Esophagus muscularis mucosa (tissue), 4 donors: ENCODE results near the gene THUMPD2. TPM values are rescaled to one million over a fixed set of nuclear protein-coding genes. Genes with fewer than 3 reads are reported as not detected.

Experiments
- DNase-seq: peaks from one replicate; pipeline ENCODE4 v3.0.0-alpha.2; 2017; ENCODE audit errors: extremely low spot score
- H3K27ac ChIP-seq, 4 donors: fragments of 200-600 bp; sonication (generic); replicated peaks in 1 of 4; 1 replicate in 3 of 4; 2 replicates in 1 of 4; pipeline ENCODE4 v1.5.1; 2016 to 2019; ENCODE audit warnings: mild to moderate bottlenecking in 1 of 4
- H3K27me3 ChIP-seq, 4 donors: fragments of 200-600 bp; sonication (generic); one replicate each; pipeline versions ENCODE4 v1.5.1 to v1.6.0; 2016 to 2019
- H3K36me3 ChIP-seq, 4 donors: fragments of 200-600 bp; sonication (generic); one replicate each; pipeline ENCODE4 v1.5.1; 2016 to 2019
- H3K4me1 ChIP-seq, 4 donors: fragments of 200-600 bp; sonication (generic); one replicate each; pipeline ENCODE4 v1.5.1; 2016 to 2019
- H3K4me3 ChIP-seq, 4 donors: fragments of 200-600 bp; sonication (generic); 1 replicate in 2 of 4; 2 replicates in 2 of 4; pipeline ENCODE4 v1.5.1; 2016 to 2019; ENCODE audit warnings: mild to moderate bottlenecking in 4 of 4, moderate library complexity in 1 of 4
- H3K9me3 ChIP-seq, 4 donors: fragments of 200-600 bp; sonication (generic); 1 replicate in 3 of 4; 2 replicates in 1 of 4; pipeline ENCODE4 v1.5.1; 2016 to 2019
- CTCF ChIP-seq, 3 experiments: fragments of 200-600 bp in 2 of 3; fragments of 450-650 bp in 1 of 3; sonication (generic) in 2 of 3; IDR thresholded peaks; one replicate each; pipeline ENCODE4 v1.5.1; 2017 to 2019; ENCODE audit warnings: antibody characterized with exemption in 3 of 3, mild to moderate bottlenecking in 2 of 3, moderate library complexity in 1 of 3
- EP300 ChIP-seq: sonication (generic); formaldehyde crosslinking; IDR thresholded peaks from one replicate; pipeline ENCODE4 v1.6.1; 2017; ENCODE audit warnings: antibody characterized with exemption
- POLR2A ChIP-seq: fragments of 450-650 bp; IDR thresholded peaks from one replicate; pipeline ENCODE4 v1.6.1; 2017; ENCODE audit warnings: antibody characterized with exemption, moderate library complexity, mild to moderate bottlenecking, low read depth
- POLR2AphosphoS5 ChIP-seq, 2 donors: sonication (generic); formaldehyde crosslinking; IDR thresholded peaks; one replicate each; pipeline ENCODE4 v1.6.1; 2017; ENCODE audit warnings: antibody characterized with exemption in 2 of 2
- WGBS: methylation state at CpG from one replicate; pipeline ENCODE4 v1.1.5; 2018; 5-methylcytosine and 5-hydroxymethylcytosine counted together
- intact Hi-C: fragments of 100-400 bp; cut with DNase I; formaldehyde crosslinking; loops from one replicate; pipeline ENCODE4 v1.15.1; 2023
- total RNA-seq, 4 donors: library from RNA; depleted of rRNA; stranded (reverse); fragments of >200 nt; gene quantifications; one replicate each; pipeline versions ENCODE4 v1.1.0 to v1.2.1, GENCODE V29; 2016

The THUMPD2 gene
- total RNA-seq, 4 donors from 2014 or later = 5.4 to 10.9 (median 9.7) TPM

GRCh38 chr2:39736640-39737039 lies 42.4 kb downstream of the THUMPD2 start:
- H3K4me1 ChIP-seq = peaks cover 0 to 14% (median 6%) of the 10 kb centered on the region in 4 donors
- DNase-seq = no peak

GRCh38 chr2:39735648-39736047 lies 43.4 kb downstream of the THUMPD2 start:
- Histone ChIP-seq H3K4me3 (no peak overlapping the region), H3K27ac (no peak overlapping the region), H3K4me1 (peaks cover 0 to 14% (median 6%) of the 10 kb centered on the region in 4 donors), H3K36me3 (peaks cover 0 to 70% (median 32%) of the 10 kb centered on the region in 4 donors), H3K9me3 (no peaks in the 10 kb centered on the region), H3K27me3 (no peaks in the 10 kb centered on the region)
- 100% methylated on average over 3 of the region's 3 CpGs for WGBS
- DNase-seq = no peak
- intact Hi-C loops = no loop called here
- TF ChIP-seq EP300 (no peak), POLR2A (no peak), CTCF (IDR thresholded peaks at IDR 0.05) (no peak), POLR2AphosphoS5 (IDR thresholded peaks at IDR 0.05) (no peak)

More at GRCh38 chr2:39736640-39737039, 42.4 kb downstream of the THUMPD2 start:
- Histone ChIP-seq H3K4me3 (no peak overlapping the region), H3K36me3 (peaks cover 0 to 77% (median 35%) of the 10 kb centered on the region in 4 donors), H3K27ac (no peak overlapping the region), H3K27me3 (no peaks in the 10 kb centered on the region), H3K9me3 (no peaks in the 10 kb centered on the region)
- TF ChIP-seq CTCF (IDR thresholded peaks at IDR 0.05) = no peak
- no peak for TF ChIP-seq POLR2A
- no peak for TF ChIP-seq EP300
- 64% methylated on average over 6 of the region's 6 CpGs for WGBS
- intact Hi-C loops = no loop called here

GRCh38 chr2:39734445-39734844 lies 44.6 kb downstream of the THUMPD2 start:
- Histone ChIP-seq H3K4me3 (no peak overlapping the region), H3K4me1 (peaks cover 0 to 14% (median 6%) of the 10 kb centered on the region in 4 donors), H3K36me3 (peaks cover 0 to 64% (median 32%) of the 10 kb centered on the region in 4 donors), H3K27ac (no peak overlapping the region), H3K27me3 (no peaks in the 10 kb centered on the region), H3K9me3 (no peaks in the 10 kb centered on the region)
- intact Hi-C loops = no loop called here
- TF ChIP-seq POLR2A (no peak), POLR2AphosphoS5 (IDR thresholded peaks at IDR 0.05) (no peak)
- DNase-seq = no peak

- intact Hi-C loops = no loop called here
- peaks cover 0 to 52% (median 28%) of the 10 kb centered on the region in 4 donors for H3K36me3 ChIP-seq
- no peak for DNase-seq
- H3K9me3 ChIP-seq = no peaks in the 10 kb centered on the region
- no peak overlapping the region for H3K4me3 ChIP-seq
- H3K27me3 ChIP-seq = no peaks in the 10 kb centered on the region
- WGBS = 96% methylated on average over 10 of the region's 10 CpGs
- TF ChIP-seq POLR2A = no peak
- peaks cover 0 to 14% (median 5%) of the 10 kb centered on the region in 4 donors for H3K4me1 ChIP-seq
- no peak overlapping the region for H3K27ac ChIP-seq
These were observed 45.9 kb downstream of the THUMPD2 start for GRCh38 chr2:39733070-39733674.

GRCh38 chr2:39732482-39732881 lies 46.6 kb downstream of the THUMPD2 start:
- Histone ChIP-seq H3K9me3 (no peaks in the 10 kb centered on the region), H3K4me1 (peaks cover 0 to 9% (median 5%) of the 10 kb centered on the region in 4 donors), H3K36me3 (peaks cover 0 to 46% (median 25%) of the 10 kb centered on the region in 4 donors), H3K27me3 (no peaks in the 10 kb centered on the region), H3K27ac (no peak overlapping the region), H3K4me3 (no peak overlapping the region)
- WGBS = 100% methylated on average over 1 of the region's 1 CpG
- TF ChIP-seq CTCF (IDR thresholded peaks at IDR 0.05) (no peak), POLR2AphosphoS5 (IDR thresholded peaks at IDR 0.05) (no peak), POLR2A (no peak), EP300 (no peak)
- DNase-seq = no peak
- intact Hi-C loops = no loop called here

- Histone ChIP-seq H3K4me1 (peaks cover 0 to 3% (median 3%) of the 10 kb centered on the region in 4 donors), H3K9me3 (no peaks in the 10 kb centered on the region), H3K27ac (no peak overlapping the region), H3K4me3 (no peak overlapping the region), H3K27me3 (no peaks in the 10 kb centered on the region), H3K36me3 (peaks cover 0 to 42% (median 22%) of the 10 kb centered on the region in 4 donors)
- TF ChIP-seq EP300 (no peak), POLR2A (no peak), CTCF (IDR thresholded peaks at IDR 0.05) (no peak), POLR2AphosphoS5 (IDR thresholded peaks at IDR 0.05) (no peak)
- intact Hi-C loops = no loop called here
- no peak for DNase-seq
- WGBS = 93% methylated on average over 3 of the region's 3 CpGs
These were observed 47.5 kb downstream of the THUMPD2 start for GRCh38 chr2:39731546-39731945.
